Body of pancreas (tissue), 4 donors: ENCODE data around the gene ARHGAP32.

Experiments
- POLR2A ChIP-seq, 3 donors: fragments of 450-650 bp; IDR thresholded peaks; one replicate each; pipeline ENCODE4 v1.6.1; 2016; ENCODE audit warnings: antibody characterized with exemption in 3 of 3, mild to moderate bottlenecking in 2 of 3
- TF ChIP-seq, protein P1 (sequence below), 7 experiments: fragments of 450-650 bp in 4 of 7; fragments of 200-600 bp in 3 of 7; sonication (generic) in 3 of 7; IDR thresholded peaks; one replicate each; pipeline ENCODE4 v1.5.1; 2016 to 2019; ENCODE audit warnings: antibody characterized with exemption in 7 of 7

DNA sequence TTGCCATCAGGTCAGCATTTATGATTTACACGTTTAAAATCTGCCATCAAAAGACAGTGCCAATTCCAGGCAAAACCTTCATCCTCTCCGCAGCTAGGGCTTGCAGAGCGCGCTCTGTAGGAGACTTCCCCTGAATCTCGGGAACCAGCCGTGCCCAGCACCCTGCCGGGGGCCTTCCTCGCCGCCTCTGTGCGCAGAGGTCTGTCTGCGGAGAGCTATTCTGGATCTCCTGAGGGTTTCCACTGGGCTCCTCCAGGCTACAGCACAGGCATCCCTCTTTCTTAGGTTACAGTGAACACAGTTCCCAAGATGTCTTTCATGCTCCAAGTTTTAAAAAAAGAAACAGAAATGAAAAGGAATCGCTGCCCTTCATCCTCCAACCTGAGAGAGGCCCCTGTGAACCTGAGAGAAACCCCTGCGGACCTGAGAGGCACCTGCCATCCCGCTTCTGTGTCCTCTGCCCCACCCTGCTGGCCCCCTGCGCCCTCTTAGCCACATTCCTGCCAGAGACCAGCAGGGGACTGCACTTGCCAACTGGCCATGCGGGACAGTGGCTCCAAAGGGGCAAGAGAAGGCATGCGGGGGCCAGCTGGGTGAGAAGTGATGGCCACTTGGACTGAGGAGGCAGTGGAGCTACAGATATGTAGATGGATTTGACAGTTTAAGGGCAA is 265.6 kb downstream of the ARHGAP32 start:
- TF ChIP-seq, protein P1, sequence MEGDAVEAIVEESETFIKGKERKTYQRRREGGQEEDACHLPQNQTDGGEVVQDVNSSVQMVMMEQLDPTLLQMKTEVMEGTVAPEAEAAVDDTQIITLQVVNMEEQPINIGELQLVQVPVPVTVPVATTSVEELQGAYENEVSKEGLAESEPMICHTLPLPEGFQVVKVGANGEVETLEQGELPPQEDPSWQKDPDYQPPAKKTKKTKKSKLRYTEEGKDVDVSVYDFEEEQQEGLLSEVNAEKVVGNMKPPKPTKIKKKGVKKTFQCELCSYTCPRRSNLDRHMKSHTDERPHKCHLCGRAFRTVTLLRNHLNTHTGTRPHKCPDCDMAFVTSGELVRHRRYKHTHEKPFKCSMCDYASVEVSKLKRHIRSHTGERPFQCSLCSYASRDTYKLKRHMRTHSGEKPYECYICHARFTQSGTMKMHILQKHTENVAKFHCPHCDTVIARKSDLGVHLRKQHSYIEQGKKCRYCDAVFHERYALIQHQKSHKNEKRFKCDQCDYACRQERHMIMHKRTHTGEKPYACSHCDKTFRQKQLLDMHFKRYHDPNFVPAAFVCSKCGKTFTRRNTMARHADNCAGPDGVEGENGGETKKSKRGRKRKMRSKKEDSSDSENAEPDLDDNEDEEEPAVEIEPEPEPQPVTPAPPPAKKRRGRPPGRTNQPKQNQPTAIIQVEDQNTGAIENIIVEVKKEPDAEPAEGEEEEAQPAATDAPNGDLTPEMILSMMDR (IDR thresholded peaks at IDR 0.05), result no peak
- no peak for TF ChIP-seq POLR2A (IDR thresholded peaks at IDR 0.05)
